ENCODE data around the gene SUGP1.

SUGP1 gene

DNA sequence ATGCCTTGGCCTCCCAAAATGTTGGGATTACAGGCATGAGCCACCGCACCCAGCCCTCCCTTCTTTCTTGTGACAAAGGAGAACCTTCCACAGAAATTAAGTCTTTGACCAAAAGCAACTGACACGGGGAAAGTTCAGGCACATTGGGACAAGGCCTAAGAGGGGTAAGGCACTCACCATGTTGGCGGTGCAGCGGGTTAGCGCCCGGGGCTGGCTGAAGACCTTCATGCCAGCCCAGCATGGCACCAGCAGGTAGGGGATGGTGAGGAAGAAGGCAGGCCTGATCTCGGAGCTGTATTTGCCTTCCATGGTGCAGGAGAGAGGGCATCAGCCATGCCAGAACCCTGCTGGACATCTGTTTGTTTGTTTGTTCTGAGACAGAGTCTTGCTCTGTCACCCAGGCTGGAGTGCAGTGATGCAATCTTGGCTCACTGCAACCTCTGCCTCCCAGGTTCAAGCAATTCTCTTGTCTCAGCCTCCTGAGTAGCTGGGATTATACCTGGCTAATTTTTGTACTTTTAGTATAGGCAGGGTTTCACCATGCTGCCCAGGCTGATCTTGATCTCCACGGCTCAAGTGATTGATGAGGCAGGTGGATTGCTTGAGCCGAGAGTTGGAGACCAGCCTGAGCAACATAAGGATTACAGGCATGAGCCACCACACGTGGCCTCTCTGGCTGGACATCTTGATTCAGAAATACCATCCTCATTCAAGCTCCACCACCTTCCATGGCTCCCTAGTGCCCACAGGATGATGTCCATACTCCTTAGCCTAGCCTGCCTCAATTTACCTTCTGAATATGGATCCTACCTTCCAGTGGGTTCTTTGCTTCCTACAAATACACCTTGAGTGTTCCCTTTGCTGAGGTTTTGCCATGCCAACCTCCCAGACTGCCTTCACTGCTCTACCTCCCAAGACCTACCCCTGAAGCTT, 51.6 kb downstream of the SUGP1 start:
- H3K4me3 ChIP-seq (replicated peaks; ENCODE audit: low read depth, low read length): no peak overlapping the region
- no peak for DNase-seq (ENCODE audit: low read depth)
- TF ChIP-seq, protein P1, sequence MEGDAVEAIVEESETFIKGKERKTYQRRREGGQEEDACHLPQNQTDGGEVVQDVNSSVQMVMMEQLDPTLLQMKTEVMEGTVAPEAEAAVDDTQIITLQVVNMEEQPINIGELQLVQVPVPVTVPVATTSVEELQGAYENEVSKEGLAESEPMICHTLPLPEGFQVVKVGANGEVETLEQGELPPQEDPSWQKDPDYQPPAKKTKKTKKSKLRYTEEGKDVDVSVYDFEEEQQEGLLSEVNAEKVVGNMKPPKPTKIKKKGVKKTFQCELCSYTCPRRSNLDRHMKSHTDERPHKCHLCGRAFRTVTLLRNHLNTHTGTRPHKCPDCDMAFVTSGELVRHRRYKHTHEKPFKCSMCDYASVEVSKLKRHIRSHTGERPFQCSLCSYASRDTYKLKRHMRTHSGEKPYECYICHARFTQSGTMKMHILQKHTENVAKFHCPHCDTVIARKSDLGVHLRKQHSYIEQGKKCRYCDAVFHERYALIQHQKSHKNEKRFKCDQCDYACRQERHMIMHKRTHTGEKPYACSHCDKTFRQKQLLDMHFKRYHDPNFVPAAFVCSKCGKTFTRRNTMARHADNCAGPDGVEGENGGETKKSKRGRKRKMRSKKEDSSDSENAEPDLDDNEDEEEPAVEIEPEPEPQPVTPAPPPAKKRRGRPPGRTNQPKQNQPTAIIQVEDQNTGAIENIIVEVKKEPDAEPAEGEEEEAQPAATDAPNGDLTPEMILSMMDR (IDR thresholded peaks at IDR 0.05; ENCODE audit: low read length, missing control alignments): no peak

DNA sequence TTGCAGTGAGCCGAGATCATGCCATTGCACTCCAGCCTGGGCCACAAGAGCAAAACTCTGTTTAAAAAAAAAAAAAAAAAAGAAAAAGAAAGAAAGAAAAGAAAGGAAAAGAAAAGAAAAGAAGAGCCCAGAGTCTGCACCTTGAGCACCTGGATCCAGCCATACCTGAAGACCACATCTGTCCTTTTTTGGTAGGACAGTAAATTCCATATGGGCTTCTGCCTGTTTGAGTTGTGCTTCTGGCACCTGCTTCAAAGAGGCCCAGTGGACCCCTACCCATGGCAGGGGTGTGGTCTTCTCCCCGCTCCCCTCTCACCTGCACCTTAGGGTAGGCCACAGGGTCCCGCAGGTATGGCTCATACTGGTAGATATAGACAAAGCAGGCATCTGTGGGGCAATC, 53.0 kb downstream of the SUGP1 start:
- TF ChIP-seq, protein P1 (IDR thresholded peaks at IDR 0.05; ENCODE audit: low read length, missing control alignments): no peak
- H3K4me3 ChIP-seq (replicated peaks; ENCODE audit: low read depth, low read length): no peak overlapping the region
- DNase-seq (ENCODE audit: low read depth): no peak

DNA sequence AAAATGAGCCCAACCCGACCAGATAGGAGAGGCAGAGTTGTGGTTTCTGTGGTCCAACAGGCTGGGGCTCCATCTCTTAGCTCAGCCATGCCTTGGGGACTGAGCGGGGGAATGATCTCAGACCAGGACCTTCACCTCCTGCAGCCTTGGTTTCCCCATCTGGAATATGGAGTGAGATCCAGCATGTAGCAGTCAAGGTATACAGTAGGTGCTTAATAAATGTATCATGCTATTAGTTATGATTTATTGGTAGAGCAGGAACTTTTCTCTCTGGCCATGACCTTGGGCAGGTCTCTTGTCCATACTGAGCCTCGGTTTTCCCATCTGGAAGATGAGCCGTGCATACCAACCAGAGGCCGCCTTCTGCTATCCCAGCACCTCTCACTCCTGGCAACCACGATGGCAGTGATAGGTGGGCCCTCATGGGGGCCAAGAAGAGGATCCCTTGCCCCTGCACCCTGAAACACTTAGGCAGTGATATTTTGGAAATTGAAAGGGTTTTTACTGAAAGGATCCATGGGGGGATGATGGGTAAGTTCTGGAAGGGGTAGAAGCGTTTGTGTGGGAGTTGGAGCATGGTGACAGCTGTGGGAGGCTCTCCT, 56.3 kb downstream of the SUGP1 start:
- DNase-seq (ENCODE audit: low read depth): no peak
- TF ChIP-seq, protein P1 (IDR thresholded peaks at IDR 0.05; ENCODE audit: low read length, missing control alignments): no peak
- H3K4me3 ChIP-seq (replicated peaks; ENCODE audit: low read depth, low read length): no peak overlapping the region

DNA sequence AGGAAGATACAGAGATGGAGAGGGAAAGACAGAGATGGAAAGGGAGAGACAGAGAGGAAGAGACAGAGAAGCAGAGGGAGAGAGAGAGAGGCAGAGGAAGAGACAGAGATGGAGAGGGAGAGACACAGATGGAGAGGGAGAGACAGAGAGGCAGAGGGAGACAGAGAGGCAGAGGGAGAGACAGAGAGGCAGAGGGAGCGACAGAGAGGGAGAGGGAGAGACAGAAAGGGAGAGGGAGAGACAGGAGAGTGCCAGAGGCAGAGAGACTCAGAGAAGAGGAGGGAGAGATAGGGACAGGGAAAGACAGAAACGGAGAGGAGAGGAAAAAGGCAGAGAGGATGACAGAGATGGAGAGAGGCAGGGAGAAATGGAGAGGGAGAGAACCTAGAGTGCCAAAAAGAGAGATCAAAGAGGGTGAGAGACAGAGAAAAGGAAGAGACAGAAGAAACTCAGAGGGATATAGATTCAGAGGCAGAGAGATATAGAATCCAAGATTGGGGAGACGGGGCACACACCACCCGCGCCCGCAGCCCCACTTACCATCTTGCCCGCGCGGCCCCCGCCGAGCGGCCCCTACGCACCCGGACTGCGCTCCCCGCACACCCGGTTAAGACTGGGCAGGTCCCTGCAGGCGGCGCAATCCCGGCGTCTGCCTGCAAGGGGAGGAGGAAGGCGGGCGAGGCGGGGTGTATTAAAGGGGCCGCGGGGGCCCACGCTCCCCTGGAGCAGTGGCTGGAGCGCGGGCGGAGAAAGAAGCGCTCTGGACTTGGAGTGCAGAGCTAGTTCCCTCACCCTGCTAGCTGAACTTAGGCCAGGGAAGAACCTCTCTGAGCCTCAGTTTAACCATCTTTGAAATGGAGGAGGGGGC, 57.9 kb downstream of the SUGP1 start:
- no peak overlapping the region for H3K4me3 ChIP-seq (replicated peaks; ENCODE audit: low read depth, low read length)

DNA sequence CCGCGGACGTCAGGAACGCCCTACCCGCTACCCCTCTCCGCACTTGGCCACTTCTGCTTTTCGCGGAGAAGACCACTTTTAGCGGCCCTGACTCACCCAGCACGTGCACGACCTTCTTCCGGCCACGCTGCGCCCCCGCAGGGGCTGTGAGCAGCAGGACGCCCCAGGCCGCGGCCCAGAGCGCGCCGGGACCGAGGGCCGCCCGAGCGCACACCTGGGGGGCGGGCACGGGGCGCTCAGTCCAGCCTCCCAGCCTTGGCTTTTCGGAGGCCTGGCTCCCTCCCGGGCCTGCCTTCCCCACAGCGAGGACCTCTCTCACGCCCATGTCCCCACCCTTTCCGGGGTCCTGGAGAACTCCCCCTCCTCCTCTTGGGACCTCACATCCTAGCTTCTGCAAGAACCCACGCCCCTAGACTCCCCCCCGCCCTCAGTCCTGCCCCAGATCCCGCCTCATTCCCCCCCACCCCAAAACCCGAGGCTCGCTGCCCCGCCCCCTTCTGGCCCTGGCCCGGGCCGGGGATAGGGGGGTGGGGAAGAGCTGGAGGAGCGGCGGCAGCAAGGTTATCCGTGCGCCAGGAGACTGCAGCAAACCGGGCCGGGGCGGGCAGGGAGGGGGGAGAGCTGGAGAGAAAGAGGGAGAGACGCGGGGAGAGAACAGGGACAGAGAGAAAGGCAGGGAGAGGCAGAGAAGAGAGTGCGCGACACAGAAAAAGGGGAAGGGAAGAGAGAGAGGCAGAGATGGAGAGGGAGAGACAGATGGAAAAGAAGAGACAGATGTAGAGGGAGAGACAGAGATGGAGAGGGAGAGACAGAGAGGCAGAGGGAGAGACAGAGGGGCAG, 58.7 kb downstream of the SUGP1 start:
- H3K4me3 ChIP-seq (replicated peaks; ENCODE audit: low read depth, low read length): no peak overlapping the region
- DNase-seq (ENCODE audit: low read depth): no peak
- TF ChIP-seq, protein P1 (IDR thresholded peaks at IDR 0.05; ENCODE audit: low read length, missing control alignments): no peak

More for the DNA sequence above, 57.9 kb downstream of the SUGP1 start:
- TF ChIP-seq, protein P1 (IDR thresholded peaks at IDR 0.05; ENCODE audit: low read length, missing control alignments): no peak
- no peak for DNase-seq (ENCODE audit: low read depth)

Measured in fibroblast of pulmonary artery (primary cell).